Measurements from ENCODE around the gene MAN1C1. TPM values are rescaled to one million over a fixed set of nuclear protein-coding genes. Genes with fewer than 3 reads are reported as not detected.

Gene MAN1C1
- total RNA-seq, 2 experiments from 2014 or later: 3.7 to 4.4 TPM

GRCh38 chr1:25572708-25573590 is 43.6 kb upstream of the MAN1C1 start:
- Mint-ChIP-seq H3K27ac (no peak overlapping the region), H3K4me3 (no peak overlapping the region)

GRCh38 chr1:25573591-25573930 is 43.0 kb upstream of the MAN1C1 start:
- Mint-ChIP-seq H3K4me3 (no peak overlapping the region), H3K27me3 (no peaks in the 10 kb centered on the region), H3K36me3 (ENCODE audit: low read depth) (no peaks in the 10 kb centered on the region), H3K9me3 (no peaks in the 10 kb centered on the region), H3K27ac (no peak overlapping the region), H3K4me1 (ENCODE audit: low read depth) (peaks cover 41% of the 10 kb centered on the region)
- TF ChIP-seq CTCF (IDR thresholded peaks at IDR 0.05): no peak
- ATAC-seq: no peak
- ChIA-PET POLR2A (interaction anchor here (0.9 kb wide), 1 partner anchor 23 kb away, joined by 3 read pairs; no protein-coding TSS in a partner anchor), CTCF (interaction anchor here (0.8 to 3.3 kb wide), 18 partner anchors 8 to 235 kb away, joined by 3 to 23 read pairs (median 5); no protein-coding TSS in a partner anchor)
- intact Hi-C loops (cut with micrococcal nuclease): no loop called here
- DNase-seq: no peak

More at GRCh38 chr1:25572708-25573590, 43.6 kb upstream of the MAN1C1 start:
- H3K9me3 Mint-ChIP-seq: no peaks in the 10 kb centered on the region
- H3K36me3 Mint-ChIP-seq (ENCODE audit: low read depth): no peaks in the 10 kb centered on the region
- peak; percentile 79 for ATAC-seq
- no peaks in the 10 kb centered on the region for H3K27me3 Mint-ChIP-seq
- intact Hi-C loops (cut with micrococcal nuclease): no loop called here
- TF ChIP-seq CTCF (IDR thresholded peaks at IDR 0.05): peak; percentile 82
- H3K4me1 Mint-ChIP-seq (ENCODE audit: low read depth): peaks cover 48% of the 10 kb centered on the region
- ChIA-PET CTCF (interaction anchor here (0.6 to 3.3 kb wide), 43 partner anchors 8 to 260 kb away, joined by 3 to 23 read pairs (median 4); partner anchors contain the start of gene LDLRAP1), POLR2A (interaction anchor here (0.8 to 1.7 kb wide), 9 partner anchors 10 to 214 kb away, joined by 3 to 5 read pairs (median 3); partner anchors contain the start of gene LDLRAP1)
- DNase-seq: peak; percentile 78

GRCh38 chr1:25573961-25574360 is 42.6 kb upstream of the MAN1C1 start:
- DNase-seq: no peak
- peaks cover 37% of the 10 kb centered on the region for H3K4me1 Mint-ChIP-seq (ENCODE audit: low read depth)
- no peak for TF ChIP-seq CTCF (IDR thresholded peaks at IDR 0.05)
- H3K9me3 Mint-ChIP-seq: no peaks in the 10 kb centered on the region
- POLR2A ChIA-PET: no interaction called here
- H3K27me3 Mint-ChIP-seq: no peaks in the 10 kb centered on the region
- CTCF ChIA-PET: interaction anchor here (1.5 to 3.3 kb wide), 7 partner anchors 9 to 68 kb away, joined by 3 to 21 read pairs (median 7); no protein-coding TSS in a partner anchor
- no peak for ATAC-seq
- no peak overlapping the region for H3K27ac Mint-ChIP-seq
- no peak overlapping the region for H3K4me3 Mint-ChIP-seq
- intact Hi-C loops (cut with micrococcal nuclease): no loop called here
- no peaks in the 10 kb centered on the region for H3K36me3 Mint-ChIP-seq (ENCODE audit: low read depth)

GRCh38 chr1:25575191-25575590 is 41.4 kb upstream of the MAN1C1 start:
- no peak for DNase-seq
- no peak for TF ChIP-seq CTCF (IDR thresholded peaks at IDR 0.05)
- CTCF ChIA-PET: interaction anchor here (0.9 kb wide), 1 partner anchor 38 kb away, joined by 3 read pairs; no protein-coding TSS in a partner anchor
- Mint-ChIP-seq H3K9me3 (no peaks in the 10 kb centered on the region), H3K4me1 (ENCODE audit: low read depth) (peaks cover 25% of the 10 kb centered on the region), H3K36me3 (ENCODE audit: low read depth) (no peaks in the 10 kb centered on the region), H3K27me3 (no peaks in the 10 kb centered on the region), H3K27ac (no peak overlapping the region), H3K4me3 (no peak overlapping the region)
- ATAC-seq: no peak
- POLR2A ChIA-PET: no interaction called here
- intact Hi-C loops (cut with micrococcal nuclease): no loop called here
